NCI-H2081 (cell line): ENCODE data around the gene HIVEP2.
"Not testable (repeated sequence)": the region's sequence is repeated elsewhere in the genome, so short reads cannot be mapped to it uniquely, and the experiment has no call there.

Source experiments
- DNase-seq, 2 experiments: peaks; one replicate each; lab custom pipeline; 2025; lab: John Stamatoyannopoulos, UW

HIVEP2 gene, protein sequence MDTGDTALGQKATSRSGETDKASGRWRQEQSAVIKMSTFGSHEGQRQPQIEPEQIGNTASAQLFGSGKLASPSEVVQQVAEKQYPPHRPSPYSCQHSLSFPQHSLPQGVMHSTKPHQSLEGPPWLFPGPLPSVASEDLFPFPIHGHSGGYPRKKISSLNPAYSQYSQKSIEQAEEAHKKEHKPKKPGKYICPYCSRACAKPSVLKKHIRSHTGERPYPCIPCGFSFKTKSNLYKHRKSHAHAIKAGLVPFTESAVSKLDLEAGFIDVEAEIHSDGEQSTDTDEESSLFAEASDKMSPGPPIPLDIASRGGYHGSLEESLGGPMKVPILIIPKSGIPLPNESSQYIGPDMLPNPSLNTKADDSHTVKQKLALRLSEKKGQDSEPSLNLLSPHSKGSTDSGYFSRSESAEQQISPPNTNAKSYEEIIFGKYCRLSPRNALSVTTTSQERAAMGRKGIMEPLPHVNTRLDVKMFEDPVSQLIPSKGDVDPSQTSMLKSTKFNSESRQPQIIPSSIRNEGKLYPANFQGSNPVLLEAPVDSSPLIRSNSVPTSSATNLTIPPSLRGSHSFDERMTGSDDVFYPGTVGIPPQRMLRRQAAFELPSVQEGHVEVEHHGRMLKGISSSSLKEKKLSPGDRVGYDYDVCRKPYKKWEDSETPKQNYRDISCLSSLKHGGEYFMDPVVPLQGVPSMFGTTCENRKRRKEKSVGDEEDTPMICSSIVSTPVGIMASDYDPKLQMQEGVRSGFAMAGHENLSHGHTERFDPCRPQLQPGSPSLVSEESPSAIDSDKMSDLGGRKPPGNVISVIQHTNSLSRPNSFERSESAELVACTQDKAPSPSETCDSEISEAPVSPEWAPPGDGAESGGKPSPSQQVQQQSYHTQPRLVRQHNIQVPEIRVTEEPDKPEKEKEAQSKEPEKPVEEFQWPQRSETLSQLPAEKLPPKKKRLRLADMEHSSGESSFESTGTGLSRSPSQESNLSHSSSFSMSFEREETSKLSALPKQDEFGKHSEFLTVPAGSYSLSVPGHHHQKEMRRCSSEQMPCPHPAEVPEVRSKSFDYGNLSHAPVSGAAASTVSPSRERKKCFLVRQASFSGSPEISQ (N-terminal part only)

DNA sequence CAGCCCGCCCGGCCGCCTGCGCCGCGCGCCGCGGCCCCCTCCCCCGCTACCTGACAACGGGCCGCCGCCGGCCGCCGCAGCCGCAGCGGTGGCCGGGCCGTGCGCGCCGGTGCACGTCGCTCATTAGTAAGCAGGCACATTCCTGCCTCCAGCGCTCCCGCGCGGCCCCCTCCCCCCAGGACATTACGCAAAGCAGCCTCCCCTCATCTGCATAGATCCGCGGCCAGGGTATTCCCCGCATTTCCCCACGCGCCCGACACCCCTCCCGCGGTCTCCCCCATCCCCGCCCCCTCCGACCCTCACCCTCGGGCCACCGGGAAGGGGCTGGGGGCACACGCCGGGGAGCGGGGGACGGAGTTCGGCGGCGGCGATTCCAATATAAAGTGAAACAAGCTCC is at the start of gene HIVEP2:
Gene HIVEP2, minus strand, starts transcription at position 128 of the 397 bp plus-strand sequence. CDS start 170,438 bp downstream, outside the sequence.
- DNase-seq, result peak; percentile 24 to 61

DNA sequence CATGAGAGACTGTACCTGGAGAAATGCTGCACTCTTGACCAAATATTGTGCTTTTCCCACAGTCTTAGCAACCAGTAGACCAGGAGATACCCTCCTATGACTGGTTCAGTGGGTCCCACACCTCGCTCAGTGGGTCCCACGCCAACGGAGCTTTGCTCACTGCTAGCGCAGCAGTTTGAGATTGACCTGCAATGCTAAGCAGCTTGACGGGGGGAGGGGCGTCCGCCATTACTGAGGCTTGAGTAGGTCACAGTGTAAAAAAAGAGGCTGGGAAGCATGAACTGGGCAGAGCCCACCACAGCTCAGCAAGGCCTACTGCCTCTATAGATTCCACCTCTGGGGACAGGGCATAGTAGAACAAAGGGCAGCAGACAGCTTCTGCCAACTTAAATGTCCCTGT is 49.0 kb upstream of the HIVEP2 start:
- DNase-seq, result no peak

DNA sequence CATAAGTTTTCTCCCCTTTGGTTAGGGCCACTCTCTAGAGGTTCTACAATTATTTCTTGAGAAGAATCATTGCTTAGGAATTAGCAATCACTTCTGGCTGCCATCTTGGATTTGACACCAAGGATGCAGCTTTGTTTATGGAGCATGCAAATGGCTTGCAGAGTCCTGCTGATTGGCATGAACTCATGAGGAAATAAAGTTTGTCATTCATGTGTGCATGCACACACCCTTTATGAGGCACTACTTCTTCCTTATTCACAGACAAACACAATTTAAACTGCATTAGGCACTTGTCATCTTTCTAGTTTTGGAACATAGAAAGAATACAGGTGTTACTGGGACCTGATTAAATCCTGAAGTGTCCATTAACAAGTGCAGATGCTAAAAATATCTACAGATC is 42.5 kb upstream of the HIVEP2 start:
- no peak for DNase-seq

DNA sequence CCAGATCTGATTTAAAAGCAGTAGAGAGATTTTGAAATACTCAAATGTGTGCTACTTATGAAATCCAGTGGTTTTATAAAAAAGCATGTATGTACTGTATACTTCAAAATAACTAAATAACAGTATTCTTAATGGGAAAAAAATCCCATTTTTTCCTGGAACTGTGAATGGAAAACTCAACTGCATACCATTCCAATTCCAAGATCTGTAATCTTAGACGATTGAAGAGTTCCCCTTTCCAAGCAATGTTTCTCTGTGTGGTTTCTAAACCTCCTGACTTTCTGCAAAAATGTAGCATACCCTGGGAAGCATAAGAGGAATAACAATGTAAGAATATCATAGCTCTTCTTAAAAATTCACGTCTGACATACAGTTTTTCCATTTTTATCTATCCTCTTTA is 40.3 kb upstream of the HIVEP2 start:
- DNase-seq, result no peak

DNA sequence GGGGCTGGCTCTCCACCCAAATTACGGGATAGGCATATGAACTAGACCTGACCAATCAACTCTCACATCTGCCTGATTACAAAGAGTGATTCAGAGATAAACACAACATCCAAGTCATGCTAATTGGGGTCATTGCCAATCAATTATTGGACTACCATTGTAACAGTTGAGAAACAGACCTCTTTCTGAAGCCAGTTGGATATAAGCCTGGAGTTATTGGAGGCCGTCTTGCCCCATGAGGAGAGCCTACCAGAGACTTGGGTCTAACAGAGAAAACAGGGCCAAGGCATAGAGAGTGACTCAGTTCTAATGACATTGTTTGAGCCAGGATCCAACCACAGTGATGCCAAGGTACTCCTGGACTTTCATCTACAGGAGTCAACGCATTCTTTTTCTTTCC is 39.4 kb upstream of the HIVEP2 start:
- no peak for DNase-seq

DNA sequence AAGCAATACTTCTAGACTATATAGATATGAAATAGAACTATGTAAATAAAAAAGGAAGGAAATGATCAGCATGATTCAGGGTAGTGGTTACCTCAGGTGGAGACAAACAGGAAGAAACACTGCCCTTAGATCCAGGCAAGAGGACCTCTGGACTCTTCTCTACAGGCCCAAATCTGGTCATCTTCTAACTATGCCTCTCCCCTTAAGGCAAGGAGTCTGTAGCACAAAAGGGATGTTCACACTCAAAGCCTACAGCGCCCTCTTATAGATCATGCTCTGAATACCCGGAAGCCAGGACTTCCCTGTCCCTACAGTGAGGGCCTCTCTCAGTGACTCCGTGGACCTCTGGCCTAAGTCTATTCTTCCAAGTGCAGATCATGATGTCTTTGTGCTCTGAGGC is 30.4 kb upstream of the HIVEP2 start:
- DNase-seq, result no peak

DNA sequence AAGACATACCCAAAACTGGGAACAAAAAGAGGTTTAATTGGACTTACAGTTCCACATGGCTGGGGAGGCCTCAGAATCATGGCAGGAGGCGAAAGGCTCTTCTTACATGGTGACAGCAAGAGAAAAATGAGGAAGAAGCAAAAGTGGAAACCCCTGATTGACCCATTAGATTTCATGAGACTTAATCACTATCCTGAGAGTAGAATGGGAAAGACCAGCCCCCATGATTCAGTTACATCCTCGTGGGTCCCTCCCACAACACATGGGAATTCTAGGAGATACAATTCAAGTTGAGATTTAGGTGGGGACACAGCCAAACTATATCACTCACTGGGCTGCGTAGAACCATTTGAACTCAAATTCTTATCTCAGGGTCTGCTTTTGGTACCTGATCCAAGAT is 26.0 kb upstream of the HIVEP2 start:
- not testable (repeated sequence) for DNase-seq

DNA sequence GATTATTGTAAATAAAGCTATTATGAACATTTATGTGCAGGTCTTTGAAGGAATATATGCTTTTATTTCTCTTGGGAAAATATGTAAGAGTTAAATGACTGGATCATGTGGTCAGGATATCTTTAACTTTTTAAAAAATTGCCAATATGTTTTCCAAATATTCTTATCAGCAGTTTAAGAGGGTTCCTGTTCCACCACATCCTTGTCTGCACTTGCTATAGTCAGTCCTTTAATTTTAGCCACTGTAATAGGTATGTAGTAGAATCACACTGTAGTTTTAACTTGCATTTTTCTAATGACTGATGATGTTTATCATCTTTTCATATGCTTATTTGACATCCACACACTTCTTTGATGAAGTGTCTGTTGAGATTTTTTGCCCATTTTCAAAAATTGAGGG is 23.6 kb upstream of the HIVEP2 start:
- DNase-seq, result no peak

DNA sequence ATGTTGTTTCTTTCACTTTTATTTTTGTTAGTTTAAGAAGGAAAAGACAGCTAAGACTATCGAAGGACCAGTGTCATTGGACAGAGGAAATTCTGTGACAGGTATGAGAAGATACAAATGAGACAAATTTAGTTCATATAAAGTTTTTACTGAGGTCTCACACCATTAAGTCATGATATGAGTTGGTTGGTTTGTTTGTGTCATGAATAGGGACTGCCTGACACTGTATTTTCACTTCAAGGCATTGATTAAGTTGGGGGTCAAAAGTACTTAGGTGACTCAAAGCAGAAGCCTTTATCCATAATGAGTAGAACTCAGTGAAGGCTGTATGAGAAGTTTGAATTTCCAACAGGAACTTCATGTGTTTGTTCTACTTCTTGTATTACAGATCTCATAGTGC is 21.3 kb upstream of the HIVEP2 start:
- DNase-seq, result no peak

DNA sequence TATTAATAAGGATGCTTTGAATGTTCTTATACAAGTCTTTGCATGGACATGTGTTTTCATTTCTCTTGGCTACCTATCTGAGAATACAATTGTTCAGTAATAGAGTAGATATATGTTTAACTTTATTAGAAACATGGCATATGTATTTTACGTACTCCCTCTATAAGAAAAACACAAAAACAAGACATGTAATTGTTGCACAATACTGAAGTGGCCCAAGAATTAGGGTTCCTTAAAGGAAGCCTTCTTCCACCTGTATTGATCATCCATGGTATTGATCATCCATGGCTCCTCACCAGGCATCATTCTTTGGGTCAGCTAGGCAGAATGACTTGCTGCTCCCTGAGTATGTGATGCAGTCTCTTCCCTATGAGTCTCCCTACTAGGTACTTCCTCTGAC is 20.2 kb upstream of the HIVEP2 start:
- no peak for DNase-seq

DNA sequence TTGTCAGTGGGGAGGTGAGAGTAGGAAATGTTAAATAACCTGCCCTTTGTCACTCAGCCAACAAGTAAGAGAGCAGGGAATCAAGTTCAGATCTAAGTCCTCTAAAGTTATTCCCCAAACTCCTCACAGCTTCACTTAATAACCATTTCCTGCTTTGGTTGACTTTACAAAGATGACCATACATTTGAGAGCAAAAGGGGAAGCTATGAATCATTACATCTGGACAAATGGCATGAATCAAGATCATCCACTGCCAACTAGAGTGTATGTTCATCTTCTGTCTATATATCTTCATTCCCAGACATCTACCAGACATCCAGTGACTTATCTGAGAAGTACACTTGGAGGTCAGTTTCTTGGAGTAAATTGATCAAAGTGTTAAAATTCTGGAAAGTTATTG is 15.1 kb upstream of the HIVEP2 start:
- DNase-seq, result no peak

DNA sequence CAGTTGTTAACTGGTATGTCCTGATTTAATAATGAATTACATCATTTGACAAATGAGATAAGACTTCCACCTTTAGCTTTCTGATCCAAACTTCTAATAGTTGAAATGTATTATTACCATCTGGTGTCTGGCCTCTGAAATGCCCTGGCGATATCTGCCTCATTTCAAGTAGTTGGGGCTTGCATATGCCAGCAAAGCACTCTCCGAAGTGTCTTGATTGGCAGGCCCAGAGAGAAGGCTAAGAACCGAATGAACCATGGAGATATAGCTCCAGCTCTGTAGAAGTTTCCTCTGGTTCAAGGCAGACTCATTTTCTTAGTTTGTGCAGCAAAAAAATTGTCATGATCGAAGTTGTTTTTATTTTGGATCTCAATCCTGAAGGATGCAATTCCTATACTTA is 13.4 kb upstream of the HIVEP2 start:
- no peak for DNase-seq

DNA sequence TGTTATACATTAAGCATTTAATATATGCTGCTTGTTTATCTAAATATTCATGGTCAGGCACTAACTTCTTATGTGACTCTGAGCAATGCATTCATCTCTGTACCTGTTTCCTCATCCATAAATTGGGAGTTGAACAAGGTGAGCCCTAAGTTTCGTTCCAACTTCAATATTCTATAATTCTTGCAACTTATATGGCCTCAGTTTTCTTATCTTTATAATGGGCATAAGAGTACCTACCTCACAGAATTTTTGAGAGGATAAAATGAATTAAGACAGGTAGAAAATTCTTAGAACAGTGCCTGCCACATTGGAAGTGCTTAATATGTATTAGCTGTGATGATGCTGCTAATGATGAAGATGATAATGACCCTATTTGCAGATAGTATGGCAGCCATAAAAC is 11.8 kb upstream of the HIVEP2 start:
- no peak for DNase-seq

DNA sequence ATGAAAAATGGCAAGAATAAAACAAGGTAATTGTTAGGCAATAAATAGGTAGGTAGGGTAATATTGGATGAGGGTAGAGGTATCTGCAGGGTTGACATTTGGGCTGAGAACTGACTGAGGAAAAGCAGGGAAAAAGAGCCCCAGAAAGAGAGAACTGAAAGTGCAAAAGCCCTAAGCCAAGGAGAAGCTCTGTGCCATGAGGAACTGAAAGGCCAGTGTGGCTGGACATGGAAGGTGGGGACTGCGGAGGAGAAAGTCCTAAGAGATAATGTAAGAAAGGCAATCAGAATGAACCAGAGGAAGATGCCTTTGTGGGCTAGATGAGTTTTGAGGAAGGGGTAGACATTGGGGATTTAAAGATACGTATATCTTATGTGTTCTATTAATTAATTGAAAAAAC is 9.9 kb upstream of the HIVEP2 start:
- no peak for DNase-seq

DNA sequence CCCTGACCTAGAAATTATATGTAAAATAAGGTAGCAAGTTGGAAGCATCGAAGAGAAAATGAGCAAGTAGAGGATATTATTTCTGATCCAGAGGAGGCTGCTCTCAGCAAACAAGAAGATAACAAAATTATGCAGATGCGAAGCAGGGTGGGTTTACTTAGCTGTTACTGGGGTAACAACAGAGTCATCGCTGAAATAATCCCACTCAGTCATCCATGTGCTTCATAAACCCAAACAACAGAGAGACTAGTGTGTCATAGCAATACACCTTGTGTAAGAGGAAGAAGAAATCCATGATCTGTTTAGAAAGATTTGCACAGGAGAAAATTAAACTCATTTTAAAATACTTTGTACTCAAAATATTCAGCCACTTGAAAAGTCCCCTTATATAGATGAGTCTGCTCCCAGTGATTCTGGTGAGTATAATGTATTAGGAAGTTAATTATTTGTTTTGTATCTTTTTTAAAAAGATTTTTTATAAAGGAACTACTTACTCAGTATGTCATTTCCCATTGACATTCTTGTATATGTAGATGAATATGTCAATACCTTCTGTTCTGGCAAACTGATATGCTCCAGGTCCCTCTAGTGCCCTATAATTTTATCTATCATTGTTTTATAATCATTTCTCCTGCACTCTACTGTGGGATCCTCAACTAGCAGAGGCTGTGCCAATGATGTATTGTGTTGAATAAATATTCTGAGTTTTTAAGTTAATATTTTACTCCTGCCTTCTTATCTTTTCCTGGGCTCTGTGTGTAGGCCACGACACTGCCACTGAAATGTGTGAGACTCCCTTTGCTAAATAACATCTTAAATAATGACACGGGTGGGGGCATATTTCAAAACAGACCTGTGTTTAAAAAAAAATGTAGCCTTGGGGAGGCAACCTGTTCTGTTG is 8.6 kb upstream of the HIVEP2 start:
- no peak for DNase-seq

DNA sequence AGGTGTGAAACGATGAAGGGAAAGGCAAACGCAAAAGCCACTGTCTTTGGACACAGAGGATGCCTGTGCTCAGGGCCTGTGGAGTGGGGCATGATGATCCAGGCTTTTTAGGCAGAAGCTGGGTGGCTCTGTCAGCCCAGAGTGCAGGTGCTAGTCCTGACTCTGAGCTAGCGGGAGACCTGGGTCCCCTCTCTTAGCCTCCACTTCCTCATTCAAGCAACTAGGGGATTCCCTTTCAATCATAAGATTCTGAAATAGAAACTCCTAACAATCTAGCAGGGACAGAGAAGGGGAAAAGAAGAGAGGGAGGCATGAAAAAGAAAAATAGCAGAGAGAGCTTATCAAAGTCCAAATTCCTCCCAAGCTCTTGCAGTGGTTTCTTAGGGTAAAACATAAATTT is 7.6 kb upstream of the HIVEP2 start:
- DNase-seq, result no peak

DNA sequence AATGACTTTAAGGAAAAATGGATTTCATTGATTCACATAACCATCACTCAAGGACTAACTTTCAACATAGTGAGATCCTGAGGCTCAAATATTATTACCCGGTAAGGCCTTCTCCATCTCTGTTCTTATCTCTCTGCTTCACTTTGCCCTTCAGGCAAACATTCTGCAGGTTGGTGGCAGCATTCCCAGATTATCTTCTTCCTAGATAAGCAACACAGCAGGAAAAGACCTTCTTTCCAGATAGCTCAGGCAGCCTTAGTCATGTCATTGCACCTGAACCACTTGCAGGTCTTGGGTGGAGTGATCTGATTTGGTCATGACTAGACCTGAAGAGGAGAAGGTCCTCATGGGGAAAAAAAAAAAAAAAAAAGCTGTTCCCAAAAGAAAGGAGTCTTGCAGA is 5.3 kb upstream of the HIVEP2 start:
- DNase-seq, result no peak

DNA sequence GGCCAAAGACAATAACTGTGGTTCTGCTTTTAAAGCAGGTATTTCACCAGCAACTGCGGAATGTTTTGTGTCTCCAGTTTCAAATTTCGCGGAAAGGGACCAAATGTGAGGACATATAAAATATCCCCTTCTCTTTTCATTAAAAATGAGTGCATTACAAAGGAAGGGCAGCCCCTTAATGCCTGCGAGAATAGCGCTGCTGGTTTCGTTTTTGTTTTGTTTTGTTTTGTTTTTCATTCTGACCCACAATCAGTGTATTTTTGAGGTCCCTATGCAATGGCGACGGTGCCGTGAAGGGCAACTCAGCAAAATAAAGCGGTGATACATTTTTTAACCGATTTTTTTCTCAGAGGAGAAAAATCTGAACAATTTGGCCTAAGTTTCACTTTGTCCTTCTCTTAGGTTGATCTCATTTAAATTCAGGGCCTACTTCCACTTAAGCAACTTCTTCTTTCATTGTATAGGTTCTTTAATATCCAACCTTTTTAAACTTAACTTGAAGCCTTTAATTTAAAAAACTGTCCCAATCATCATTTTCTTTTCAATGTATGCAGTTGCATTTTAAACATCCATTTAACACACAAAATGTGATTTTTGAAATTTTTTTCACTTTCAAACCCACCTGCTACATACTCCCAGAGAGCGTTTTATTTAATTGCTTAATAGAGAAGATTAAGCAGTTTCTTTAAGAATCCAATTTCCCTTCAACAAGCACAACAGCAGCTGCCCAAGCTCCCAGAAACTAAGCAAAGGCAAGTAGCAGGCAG is 2.9 kb upstream of the HIVEP2 start:
- DNase-seq, result no peak

DNA sequence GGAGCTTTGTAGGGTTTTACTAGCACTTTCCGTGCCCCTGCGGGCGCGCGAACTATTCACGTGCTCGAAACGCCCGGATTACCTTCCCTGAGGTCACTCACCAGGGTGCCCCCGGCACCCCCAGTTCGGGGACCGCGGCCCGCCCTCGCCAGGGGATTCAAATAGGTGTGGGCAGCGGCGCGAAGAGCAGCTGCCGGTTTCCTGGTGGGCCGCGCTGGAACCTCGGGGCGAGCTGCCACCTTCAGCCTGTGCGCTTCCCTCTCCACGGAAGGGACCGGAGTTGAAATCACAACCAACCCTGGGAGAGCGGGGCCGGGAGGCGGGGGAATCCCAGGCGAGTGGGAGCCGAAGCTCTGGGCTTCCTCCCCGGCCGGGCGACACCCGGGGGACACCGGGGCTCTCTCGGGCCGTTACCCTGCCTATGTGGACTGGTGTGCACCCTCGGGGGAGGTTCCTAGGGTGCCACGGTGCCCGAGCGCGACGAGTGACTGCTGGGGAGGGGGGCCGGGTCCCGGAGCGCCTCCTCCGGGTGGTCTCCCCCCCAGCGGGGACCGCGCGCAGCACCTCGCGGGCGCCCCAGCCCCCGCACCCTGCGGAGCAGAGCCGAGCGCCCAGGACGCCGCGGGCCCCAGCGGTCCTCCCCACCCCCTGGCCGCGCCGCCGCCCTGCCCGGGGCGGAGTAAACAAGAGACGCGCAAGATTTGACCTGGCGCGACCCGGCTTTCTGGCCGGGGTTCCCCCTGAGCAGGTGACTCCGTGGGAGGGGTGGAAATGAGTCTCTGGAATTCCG is 2.1 kb upstream of the HIVEP2 start:
- peak; percentile 46 to 54 for DNase-seq
